Muscle of leg (tissue), 11 donors: ENCODE data around the gene PGBD1. TPM values are rescaled to one million over a fixed set of nuclear protein-coding genes. Genes with fewer than 3 reads are reported as not detected.

Experiments
- DNase-seq: peaks from one replicate; pipeline ENCODE4 v3.0.0; 2013
- H3K27ac ChIP-seq: one replicate; pipeline ENCODE4 v1.5.1; 2013; ENCODE audit warnings: mild to moderate bottlenecking, low read length, control low read depth
- H3K27me3 ChIP-seq: one replicate; pipeline ENCODE4 v1.6.1; 2013; ENCODE audit warnings: low read length; ENCODE audit not compliant: control insufficient read depth, insufficient read depth
- H3K36me3 ChIP-seq: one replicate; pipeline ENCODE4 v1.6.1; 2013; ENCODE audit warnings: low read length; ENCODE audit not compliant: control insufficient read depth, insufficient read depth
- H3K4me1 ChIP-seq: one replicate; pipeline ENCODE4 v1.6.1; 2013; ENCODE audit warnings: low read length; ENCODE audit not compliant: control insufficient read depth, insufficient read depth
- H3K4me3 ChIP-seq: one replicate; pipeline ENCODE4 v1.5.1; 2013; ENCODE audit warnings: low read length, control low read depth
- H3K9me3 ChIP-seq: replicated peaks from 2 replicates; pipeline ENCODE4 v1.6.1; 2013; ENCODE audit warnings: low read depth, low read length; ENCODE audit not compliant: control insufficient read depth
- WGBS: methylation state at CpG from one replicate; pipeline ENCODE4 v1.1.5; 2013; ENCODE audit warnings: missing lambda C conversion rate; ENCODE audit not compliant: insufficient coverage; 5-methylcytosine and 5-hydroxymethylcytosine counted together
- polyA plus RNA-seq, 8 donors: library from polyadenylated mRNA; unstranded; fragments of 120-200 nt; gene quantifications; one replicate each; pipeline versions ENCODE4 v1.2.1 to v1.2.3, GENCODE V29; 2013; ENCODE audit warnings: inconsistent platforms in 1 of 8, low replicate concordance in 1 of 8; ENCODE audit not compliant: insufficient read length in 8 of 8, insufficient read depth in 1 of 8
- total RNA-seq: library from RNA; stranded (reverse); fragments of 120-200 nt; gene quantifications from one replicate; pipeline ENCODE4 v1.2.4, GENCODE V29; 2013

PGBD1 gene
- total and polyA plus RNA-seq, 9 donors = 5.9 to 7.4 (median 6.2) TPM

GRCh38 chr6:28349344-28349891 is 68.0 kb downstream of the PGBD1 start:
- peaks cover 6% of the 10 kb centered on the region for H3K4me1 ChIP-seq
- H3K4me3 ChIP-seq = peak overlapping the region; percentile 73

GRCh38 chr6:28349892-28350737 is 68.7 kb downstream of the PGBD1 start, which contains the start of gene ZKSCAN3:
TSS of gene ZKSCAN3 (plus strand) at chr6:28349947. CDS start at chr6:28359587, 9,640 bp downstream.
- peak; percentile 92 for DNase-seq
- WGBS = under 1% methylated on average over 26 of the region's 30 CpGs
- H3K27me3 ChIP-seq = peaks cover 4% of the 10 kb centered on the region
- H3K4me1 ChIP-seq = peaks cover 9% of the 10 kb centered on the region
- no peaks in the 10 kb centered on the region for H3K36me3 ChIP-seq
- H3K27ac ChIP-seq = peak within 1 kb of the TSS; percentile 79
- no peaks in the 10 kb centered on the region for H3K9me3 ChIP-seq
- H3K4me3 ChIP-seq = peak within 1 kb of the TSS; percentile 73

More at GRCh38 chr6:28349344-28349891, 68.0 kb downstream of the PGBD1 start:
- H3K36me3 ChIP-seq = no peaks in the 10 kb centered on the region
- H3K27ac ChIP-seq = peak overlapping the region; percentile 79
- no peaks in the 10 kb centered on the region for H3K9me3 ChIP-seq
- DNase-seq = no peak
- 0% methylated on average over 7 of the region's 9 CpGs for WGBS
- peaks cover 8% of the 10 kb centered on the region for H3K27me3 ChIP-seq

- Histone ChIP-seq H3K27ac (no peak overlapping the region), H3K4me3 (no peak overlapping the region)
- WGBS = no CpG with 5 or more reads among the region's 2 CpGs
These were observed 69.7 kb downstream of the PGBD1 start for GRCh38 chr6:28351087-28351486.

GRCh38 chr6:28351493-28351925 is 70.1 kb downstream of the PGBD1 start:
- H3K4me3 ChIP-seq = no peak overlapping the region
- H3K36me3 ChIP-seq = no peaks in the 10 kb centered on the region
- no peak for DNase-seq
- WGBS = no CpG with 5 or more reads among the region's 2 CpGs
- peaks cover 20% of the 10 kb centered on the region for H3K4me1 ChIP-seq
- no peak overlapping the region for H3K27ac ChIP-seq
- H3K27me3 ChIP-seq = peaks cover 2% of the 10 kb centered on the region
- H3K9me3 ChIP-seq = no peaks in the 10 kb centered on the region

More at GRCh38 chr6:28351087-28351486, 69.7 kb downstream of the PGBD1 start:
- Histone ChIP-seq H3K27me3 (peaks cover 2% of the 10 kb centered on the region), H3K9me3 (no peaks in the 10 kb centered on the region), H3K4me1 (peaks cover 16% of the 10 kb centered on the region), H3K36me3 (no peaks in the 10 kb centered on the region)
- no peak for DNase-seq

Other genes with a start within 250 kb of the PGBD1 start
- gene ZNF165, start 201.0 kb upstream of the PGBD1 start, total RNA-seq = 0.62 TPM
- under 1 TPM; 0.24 to 0.67 (median 0.52) TPM for gene ZNF165, start 201.0 kb upstream of the PGBD1 start, polyA plus RNA-seq
- gene ZSCAN16, start 157.0 kb upstream of the PGBD1 start, total RNA-seq = 4.8 TPM
- 1 to 10 TPM; 2.8 to 4.0 (median 3.6) TPM for gene ZSCAN16, start 157.0 kb upstream of the PGBD1 start, polyA plus RNA-seq
- gene ZKSCAN8, start 139.7 kb upstream of the PGBD1 start, total RNA-seq = 21.8 TPM
- 10 to 100 TPM; 17.1 to 24.4 (median 20.0) TPM for gene ZKSCAN8, start 139.7 kb upstream of the PGBD1 start, polyA plus RNA-seq
- gene ZSCAN9, start 56.3 kb upstream of the PGBD1 start, total RNA-seq = 20.4 TPM
- 10 to 100 TPM; 19.2 to 22.6 (median 19.9) TPM for gene ZSCAN9, start 56.3 kb upstream of the PGBD1 start, polyA plus RNA-seq
- gene ZKSCAN4, start 29.3 kb upstream of the PGBD1 start, total RNA-seq = 7.0 TPM
- gene ZKSCAN4, start 29.3 kb upstream of the PGBD1 start, polyA plus RNA-seq = 1 to 10 TPM; 4.8 to 6.2 (median 5.5) TPM
- 0.71 TPM for gene NKAPL, start 22.3 kb upstream of the PGBD1 start, total RNA-seq
- gene NKAPL, start 22.3 kb upstream of the PGBD1 start, polyA plus RNA-seq = 1 to 10 TPM in 4 of 8 donors, under 1 TPM in 4; 0.64 to 1.4 (median 1.0) TPM
- gene ZSCAN26, start 14.4 kb upstream of the PGBD1 start, total RNA-seq = 24.6 TPM
- 10 to 100 TPM; 15.4 to 22.0 (median 19.0) TPM for gene ZSCAN26, start 14.4 kb upstream of the PGBD1 start, polyA plus RNA-seq
- 11.9 TPM for gene ZSCAN31, start 54.6 kb downstream of the PGBD1 start, total RNA-seq
- gene ZSCAN31, start 54.6 kb downstream of the PGBD1 start, polyA plus RNA-seq = 1 to 10 TPM; 5.7 to 9.3 (median 7.5) TPM
- gene ZKSCAN3, start 68.4 kb downstream of the PGBD1 start, total RNA-seq = 8.2 TPM
- 1 to 10 TPM; 5.0 to 7.0 (median 6.0) TPM for gene ZKSCAN3, start 68.4 kb downstream of the PGBD1 start, polyA plus RNA-seq
- gene ZSCAN12, start 118.2 kb downstream of the PGBD1 start, total RNA-seq = 8.2 TPM
- gene ZSCAN12, start 118.2 kb downstream of the PGBD1 start, polyA plus RNA-seq = 1 to 10 TPM; 4.4 to 6.6 (median 5.1) TPM
- gene ZSCAN23, start 161.9 kb downstream of the PGBD1 start, total RNA-seq = 5.5 TPM
- 1 to 10 TPM; 3.1 to 6.5 (median 5.5) TPM for gene ZSCAN23, start 161.9 kb downstream of the PGBD1 start, polyA plus RNA-seq
- gene GPX6, start 234.2 kb downstream of the PGBD1 start, total RNA-seq = not detected
- gene GPX6, start 234.2 kb downstream of the PGBD1 start, polyA plus RNA-seq = not detected
- not detected for gene GPX5, start 244.3 kb downstream of the PGBD1 start, total RNA-seq
- not detected for gene GPX5, start 244.3 kb downstream of the PGBD1 start, polyA plus RNA-seq